Mammary epithelial cell (primary cell): ENCODE measurements around the gene PITX1.

Experiments used
- CTCF ChIP-seq, 2 donors: IDR thresholded peaks in 1 of 2; conservative IDR thresholded peaks in 1 of 2; 2 replicates each; pipeline ENCODE4 v1.5.1; 2011 to 2012; ENCODE audit warnings: inconsistent platforms in 2 of 2, low read length in 2 of 2, mild to moderate bottlenecking in 2 of 2, control low read depth in 1 of 2, low read depth in 1 of 2; ENCODE audit not compliant: insufficient read depth in 1 of 2; ENCODE audit errors: extremely low read depth in 1 of 2
- EZH2 ChIP-seq: IDR thresholded peaks from 2 replicates; pipeline ENCODE4 v1.6.1; 2012; ENCODE audit warnings: low read length, inconsistent platforms, borderline replicate concordance

GRCh38 chr5:135063511-135064234 is 29.6 kb upstream of the PITX1 start:
- TF ChIP-seq CTCF (conservative IDR thresholded peaks at IDR 0.05 in 1 of 2, IDR thresholded peaks at IDR 0.05 in 1 of 2; ENCODE audit: extremely low read depth in 1 of 2, insufficient read depth in 1 of 2, low read depth in 1 of 2, low read length in 2 of 2) = no peak
- TF ChIP-seq EZH2 = no peak
